Measurements from ENCODE around the gene SMCO1.
A peak's percentile ranks its signal among the peaks of the same experiment; 100 is the strongest.
"Not testable (repeated sequence)": the region's sequence is repeated elsewhere in the genome, so short reads cannot be mapped to it uniquely, and the experiment has no call there.

The SMCO1 gene

GRCh38 chr3:196496183-196496582 is 19.0 kb downstream of the SMCO1 start:
- H3K36me3 Mint-ChIP-seq = peaks cover 42 to 57% of the 10 kb centered on the region in 2 donors
- H3K27me3 Mint-ChIP-seq = no peaks in the 10 kb centered on the region
- ATAC-seq (replicated peaks) (no peak), DNase-seq (no peak)
- peaks cover 18 to 50% of the 10 kb centered on the region in 2 donors for H3K4me1 Mint-ChIP-seq
- H3K27ac Mint-ChIP-seq = no peak overlapping the region
- no peak overlapping the region for H3K4me3 Mint-ChIP-seq
- peaks cover 0 to 3% of the 10 kb centered on the region in 2 donors for H3K9me3 Mint-ChIP-seq

- ATAC-seq (replicated peaks) = no peak
- H3K4me1 Mint-ChIP-seq = peaks cover 6 to 31% of the 10 kb centered on the region in 2 donors
- DNase-seq = no peak
- no peaks in the 10 kb centered on the region for H3K9me3 Mint-ChIP-seq
- peaks cover 25 to 34% of the 10 kb centered on the region in 2 donors for H3K36me3 Mint-ChIP-seq
- H3K4me3 Mint-ChIP-seq = no peak overlapping the region
- H3K27me3 Mint-ChIP-seq = no peaks in the 10 kb centered on the region
- H3K27ac Mint-ChIP-seq = no peak overlapping the region
Measured at GRCh38 chr3:196493292-196493691, 21.9 kb downstream of the SMCO1 start.

GRCh38 chr3:196492080-196492479 is 23.1 kb downstream of the SMCO1 start:
- ATAC-seq (replicated peaks) (no peak), DNase-seq (no peak)
- H3K27me3 Mint-ChIP-seq = no peaks in the 10 kb centered on the region
- H3K9me3 Mint-ChIP-seq = no peaks in the 10 kb centered on the region
- H3K36me3 Mint-ChIP-seq = peaks cover 28 to 33% of the 10 kb centered on the region in 2 donors
- H3K4me3 Mint-ChIP-seq = no peak overlapping the region
- peaks cover 6 to 30% of the 10 kb centered on the region in 2 donors for H3K4me1 Mint-ChIP-seq
- no peak overlapping the region for H3K27ac Mint-ChIP-seq

GRCh38 chr3:196489747-196490146 is 25.4 kb downstream of the SMCO1 start:
- Mint-ChIP-seq H3K27me3 (no peaks in the 10 kb centered on the region), H3K36me3 (peaks cover 18 to 24% of the 10 kb centered on the region in 2 donors), H3K4me1 (peaks cover 5 to 17% of the 10 kb centered on the region in 2 donors), H3K4me3 (no peak overlapping the region), H3K27ac (no peak overlapping the region), H3K9me3 (no peaks in the 10 kb centered on the region)
- ATAC-seq (replicated peaks) (no peak), DNase-seq (no peak)

- Mint-ChIP-seq H3K27me3 (no peaks in the 10 kb centered on the region), H3K4me1 (peaks cover 0 to 11% of the 10 kb centered on the region in 2 donors), H3K4me3 (no peak overlapping the region), H3K36me3 (peaks cover 19 to 20% of the 10 kb centered on the region in 2 donors), H3K9me3 (no peaks in the 10 kb centered on the region), H3K27ac (no peak overlapping the region)
- ATAC-seq (replicated peaks) (no peak), DNase-seq (no peak)
Measured at GRCh38 chr3:196486263-196486662, 28.9 kb downstream of the SMCO1 start.

GRCh38 chr3:196477678-196478077 is 37.5 kb downstream of the SMCO1 start:
- Mint-ChIP-seq H3K4me1 (no peaks in the 10 kb centered on the region), H3K36me3 (peaks cover 27 to 31% of the 10 kb centered on the region in 2 donors), H3K27ac (no peak overlapping the region), H3K9me3 (no peaks in the 10 kb centered on the region), H3K4me3 (no peak overlapping the region), H3K27me3 (no peaks in the 10 kb centered on the region)
- ATAC-seq (replicated peaks) = no peak
- no peak for DNase-seq

GRCh38 chr3:196472286-196472685 is 42.9 kb downstream of the SMCO1 start:
- Mint-ChIP-seq H3K27me3 (no peaks in the 10 kb centered on the region), H3K9me3 (no peaks in the 10 kb centered on the region), H3K4me3 (no peak overlapping the region), H3K4me1 (peaks cover 4 to 5% of the 10 kb centered on the region in 2 donors), H3K27ac (no peak overlapping the region), H3K36me3 (peaks cover 24 to 34% of the 10 kb centered on the region in 2 donors)
- ATAC-seq (replicated peaks) (no peak), DNase-seq (no peak)

- Mint-ChIP-seq H3K27me3 (no peaks in the 10 kb centered on the region), H3K4me1 (peaks cover 4 to 5% of the 10 kb centered on the region in 2 donors), H3K9me3 (no peaks in the 10 kb centered on the region), H3K27ac (no peak overlapping the region), H3K4me3 (no peak overlapping the region), H3K36me3 (peaks cover 17 to 28% of the 10 kb centered on the region in 2 donors)
- DNase-seq (no peak), ATAC-seq (replicated peaks) (no peak)
Measured at GRCh38 chr3:196471551-196471950, 43.6 kb downstream of the SMCO1 start.

- peaks cover 20 to 31% of the 10 kb centered on the region in 2 donors for H3K36me3 Mint-ChIP-seq
- not testable (repeated sequence) for H3K4me1 Mint-ChIP-seq; DNase-seq; H3K9me3 Mint-ChIP-seq; H3K27ac Mint-ChIP-seq; H3K27me3 Mint-ChIP-seq; H3K4me3 Mint-ChIP-seq; ATAC-seq (replicated peaks)
Measured at GRCh38 chr3:196470182-196470581, 45.0 kb downstream of the SMCO1 start.

- no peaks in the 10 kb centered on the region for H3K27me3 Mint-ChIP-seq
- H3K9me3 Mint-ChIP-seq = peaks cover 7 to 8% of the 10 kb centered on the region in 2 donors
- DNase-seq (no peak), ATAC-seq (replicated peaks) (no peak)
- H3K4me1 Mint-ChIP-seq = no peaks in the 10 kb centered on the region
- H3K36me3 Mint-ChIP-seq = peaks cover 19 to 32% of the 10 kb centered on the region in 2 donors
- H3K4me3 Mint-ChIP-seq = no peak overlapping the region
- H3K27ac Mint-ChIP-seq = peak overlapping the region; percentile 32
Measured at GRCh38 chr3:196463804-196464203, 51.3 kb downstream of the SMCO1 start.

GRCh38 chr3:196463478-196463756 is 51.7 kb downstream of the SMCO1 start:
- Mint-ChIP-seq H3K4me1 (no peaks in the 10 kb centered on the region), H3K27me3 (no peaks in the 10 kb centered on the region), H3K4me3 (no peak overlapping the region), H3K27ac (no peak overlapping the region), H3K36me3 (peaks cover 19 to 32% of the 10 kb centered on the region in 2 donors), H3K9me3 (peaks cover 7 to 8% of the 10 kb centered on the region in 2 donors)
- ATAC-seq (replicated peaks) (no peak), DNase-seq (no peak)

- peaks cover 18 to 26% of the 10 kb centered on the region in 2 donors for H3K36me3 Mint-ChIP-seq
- H3K4me1 Mint-ChIP-seq; DNase-seq; H3K27ac Mint-ChIP-seq; H3K27me3 Mint-ChIP-seq; H3K9me3 Mint-ChIP-seq; H3K4me3 Mint-ChIP-seq; ATAC-seq (replicated peaks): not testable (repeated sequence)
Measured at GRCh38 chr3:196462680-196463477, 52.3 kb downstream of the SMCO1 start.

GRCh38 chr3:196458063-196458462 is 57.1 kb downstream of the SMCO1 start:
- Mint-ChIP-seq H3K9me3 (peaks cover 5 to 8% of the 10 kb centered on the region in 2 donors), H3K36me3 (peaks cover 7 to 16% of the 10 kb centered on the region in 2 donors), H3K27me3 (no peaks in the 10 kb centered on the region), H3K27ac (no peak overlapping the region), H3K4me3 (no peak overlapping the region), H3K4me1 (no peaks in the 10 kb centered on the region)
- ATAC-seq (replicated peaks) (no peak), DNase-seq (no peak)

GRCh38 chr3:196457470-196457869 is 57.7 kb downstream of the SMCO1 start:
- not testable (repeated sequence) for H3K4me1 Mint-ChIP-seq; H3K27ac Mint-ChIP-seq; H3K4me3 Mint-ChIP-seq; H3K27me3 Mint-ChIP-seq; ATAC-seq (replicated peaks); DNase-seq; H3K9me3 Mint-ChIP-seq
- peaks cover 7 to 18% of the 10 kb centered on the region in 2 donors for H3K36me3 Mint-ChIP-seq

All from stimulated activated naive B cell treated with anti-CD40 and anti-IgM and Interleukin-4, amounts not matched to agents 10 μg/mL and 1 μg/mL and 100 μg/mL, for 72 hours (primary cell).